Activated naive CD8-positive, alpha-beta T cell (primary cell): ENCODE measurements around the gene TALDO1.
A peak's percentile ranks its signal among the peaks of the same experiment; 100 is the strongest.

Experiments
- H3K27ac Mint-ChIP-seq: one replicate; pipeline ENCODE4 v1.8.0; 2021; ENCODE audit warnings: mixed read lengths
- H3K27me3 Mint-ChIP-seq: one replicate; pipeline ENCODE4 v1.8.0; 2021; ENCODE audit warnings: mixed read lengths
- H3K36me3 Mint-ChIP-seq: one replicate; pipeline ENCODE4 v1.8.0; 2021; ENCODE audit warnings: mixed read lengths
- H3K4me1 Mint-ChIP-seq: one replicate; pipeline ENCODE4 v1.8.0; 2021; ENCODE audit warnings: low read depth, mixed read lengths
- H3K4me3 Mint-ChIP-seq: one replicate; pipeline ENCODE4 v1.8.0; 2021; ENCODE audit warnings: mild to moderate bottlenecking, mixed read lengths
- H3K9me3 Mint-ChIP-seq: one replicate; pipeline ENCODE4 v1.8.0; 2021; ENCODE audit warnings: low read depth, mixed read lengths

The TALDO1 gene

DNA sequence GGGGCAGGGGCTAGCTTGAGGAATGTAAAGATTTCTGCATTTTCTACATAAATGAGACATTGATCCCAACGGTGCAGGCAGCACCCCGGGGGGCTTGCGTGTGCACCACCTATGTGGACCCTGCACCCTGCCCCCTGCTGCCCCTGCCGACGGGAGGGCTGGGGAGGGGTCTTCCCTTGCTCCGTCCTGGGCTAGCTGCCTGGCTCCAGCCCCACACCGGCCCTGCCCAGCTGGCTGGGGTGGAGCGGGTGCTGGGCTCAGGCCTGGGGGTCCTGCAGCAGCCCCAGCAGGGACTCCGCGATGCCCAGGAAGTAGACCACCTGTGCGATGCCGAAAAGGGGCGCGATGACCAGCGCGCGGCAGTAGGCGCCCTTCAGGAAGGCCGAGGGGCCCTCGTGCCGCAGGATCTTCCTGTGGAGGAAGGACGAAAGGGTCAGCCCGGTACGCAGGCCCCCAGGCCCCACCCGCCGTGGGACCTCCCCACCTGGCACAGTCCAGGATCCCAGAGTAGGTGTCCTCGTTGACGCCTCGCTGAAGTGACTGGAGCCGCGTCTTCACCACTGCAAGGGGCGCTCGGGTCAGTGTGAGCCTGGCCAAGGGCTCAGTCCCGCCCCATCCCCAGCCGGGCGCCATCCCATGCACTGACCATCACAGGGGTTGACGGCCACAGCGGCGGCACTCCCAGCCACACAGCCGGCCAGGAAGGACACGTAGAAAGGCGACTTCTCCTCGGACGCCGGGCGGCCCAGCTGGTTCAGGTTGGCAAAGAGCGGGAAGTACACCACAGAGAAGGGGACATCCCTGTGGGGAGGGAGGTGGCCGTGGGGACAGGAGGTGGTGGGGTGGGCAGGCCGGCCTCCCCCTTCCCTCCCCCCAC, 44.6 kb downstream of the TALDO1 start:
- H3K27me3 Mint-ChIP-seq = no peaks in the 10 kb centered on the region
- no peak overlapping the region for H3K4me3 Mint-ChIP-seq
- no peak overlapping the region for H3K27ac Mint-ChIP-seq
- no peaks in the 10 kb centered on the region for H3K36me3 Mint-ChIP-seq
- peaks cover 10% of the 10 kb centered on the region for H3K4me1 Mint-ChIP-seq
- no peaks in the 10 kb centered on the region for H3K9me3 Mint-ChIP-seq

GRCh38 chr11:792535-792821, 45.2 kb downstream of the TALDO1 start:
- Mint-ChIP-seq H3K27me3 (no peaks in the 10 kb centered on the region), H3K4me1 (peaks cover 10% of the 10 kb centered on the region), H3K9me3 (no peaks in the 10 kb centered on the region), H3K4me3 (no peak overlapping the region), H3K36me3 (no peaks in the 10 kb centered on the region), H3K27ac (no peak overlapping the region)

DNA sequence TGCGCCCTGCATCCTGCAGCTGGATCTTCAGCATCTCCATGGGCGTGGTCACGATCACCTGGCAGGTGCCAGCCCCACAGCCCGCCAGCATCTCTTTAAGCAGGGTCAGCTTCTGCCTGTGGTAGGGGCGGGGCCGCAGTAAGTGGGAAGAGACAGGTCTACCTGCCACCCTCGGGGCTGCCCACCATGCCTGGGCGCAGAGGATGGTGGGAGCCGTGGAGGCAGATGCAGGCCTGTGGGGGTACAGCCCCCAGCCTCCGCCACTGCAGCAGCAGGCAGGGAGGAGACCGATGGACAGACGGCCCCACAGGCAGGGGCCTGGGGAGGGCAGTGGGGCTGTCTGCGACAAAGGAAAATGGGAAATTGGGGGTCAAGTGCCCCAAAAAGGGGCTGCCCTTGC, 45.6 kb downstream of the TALDO1 start:
- Mint-ChIP-seq H3K36me3 (no peaks in the 10 kb centered on the region), H3K27me3 (no peaks in the 10 kb centered on the region), H3K9me3 (no peaks in the 10 kb centered on the region), H3K27ac (no peak overlapping the region), H3K4me1 (peaks cover 8% of the 10 kb centered on the region), H3K4me3 (no peak overlapping the region)

- no peaks in the 10 kb centered on the region for H3K36me3 Mint-ChIP-seq
- H3K4me1 Mint-ChIP-seq = peaks cover 7% of the 10 kb centered on the region
- H3K27ac Mint-ChIP-seq = no peak overlapping the region
- H3K4me3 Mint-ChIP-seq = no peak overlapping the region
- H3K9me3 Mint-ChIP-seq = no peaks in the 10 kb centered on the region
- no peaks in the 10 kb centered on the region for H3K27me3 Mint-ChIP-seq
These were observed 46.3 kb downstream of the TALDO1 start for GRCh38 chr11:793556-793955.

- Mint-ChIP-seq H3K4me3 (peak overlapping the region; percentile 51), H3K4me1 (peaks cover 5% of the 10 kb centered on the region), H3K27me3 (no peaks in the 10 kb centered on the region), H3K36me3 (no peaks in the 10 kb centered on the region), H3K27ac (no peak overlapping the region), H3K9me3 (no peaks in the 10 kb centered on the region)
These were observed 46.9 kb downstream of the TALDO1 start for GRCh38 chr11:794013-794765.

- Mint-ChIP-seq H3K4me1 (peaks cover 5% of the 10 kb centered on the region), H3K4me3 (peak overlapping the region; percentile 91), H3K27me3 (no peaks in the 10 kb centered on the region), H3K9me3 (no peaks in the 10 kb centered on the region), H3K36me3 (no peaks in the 10 kb centered on the region), H3K27ac (no peak overlapping the region)
These were observed 47.7 kb downstream of the TALDO1 start for GRCh38 chr11:794766-795633.

DNA sequence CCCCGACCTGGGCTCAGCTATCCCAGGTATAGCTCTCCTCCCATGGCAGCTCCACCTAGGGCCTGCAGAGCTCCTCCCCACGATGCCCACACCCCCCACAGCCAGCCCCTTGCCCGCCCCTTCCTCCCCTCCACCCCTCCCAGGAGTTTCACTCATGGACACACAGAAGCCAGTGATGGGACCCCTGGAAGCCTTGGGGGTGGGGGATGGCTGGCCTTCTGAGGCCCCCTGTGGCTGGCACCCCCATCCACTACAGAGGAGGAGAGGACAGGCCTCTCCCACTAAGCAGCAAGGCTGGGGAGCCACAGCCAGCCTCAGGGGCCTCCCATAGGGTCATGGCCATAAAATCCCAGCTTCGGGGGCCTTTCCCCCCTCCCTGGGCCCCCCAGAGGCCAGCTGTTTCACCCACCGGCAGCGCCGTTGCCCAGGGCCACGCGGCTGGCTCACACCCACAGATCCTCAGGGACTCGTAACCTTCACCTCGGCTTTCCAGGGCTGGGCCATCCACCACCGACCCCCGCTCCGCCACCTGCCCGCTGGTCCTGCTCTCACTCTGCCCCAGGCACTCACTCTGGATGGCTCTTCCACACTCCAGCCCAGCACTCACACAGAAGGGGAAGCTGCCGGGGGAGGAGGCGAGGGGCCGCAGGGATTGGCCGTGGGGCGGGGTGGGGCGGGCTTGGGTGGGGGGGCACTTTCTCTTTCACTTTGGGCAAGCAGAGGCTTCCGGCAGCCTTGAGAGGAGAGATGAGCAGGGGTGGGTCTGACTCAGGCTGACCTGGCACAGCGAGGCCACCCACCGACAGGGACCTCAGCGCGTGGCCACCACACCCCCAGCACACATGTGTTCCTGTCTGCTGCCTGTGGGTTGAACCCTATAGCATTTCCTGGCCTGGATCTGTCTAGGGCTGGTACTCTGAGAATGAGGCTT, 48.6 kb downstream of the TALDO1 start:
- Mint-ChIP-seq H3K36me3 (no peaks in the 10 kb centered on the region), H3K27ac (peak overlapping the region; percentile 84), H3K4me3 (peak overlapping the region; percentile 91), H3K9me3 (no peaks in the 10 kb centered on the region), H3K27me3 (no peaks in the 10 kb centered on the region), H3K4me1 (peaks cover 5% of the 10 kb centered on the region)

DNA sequence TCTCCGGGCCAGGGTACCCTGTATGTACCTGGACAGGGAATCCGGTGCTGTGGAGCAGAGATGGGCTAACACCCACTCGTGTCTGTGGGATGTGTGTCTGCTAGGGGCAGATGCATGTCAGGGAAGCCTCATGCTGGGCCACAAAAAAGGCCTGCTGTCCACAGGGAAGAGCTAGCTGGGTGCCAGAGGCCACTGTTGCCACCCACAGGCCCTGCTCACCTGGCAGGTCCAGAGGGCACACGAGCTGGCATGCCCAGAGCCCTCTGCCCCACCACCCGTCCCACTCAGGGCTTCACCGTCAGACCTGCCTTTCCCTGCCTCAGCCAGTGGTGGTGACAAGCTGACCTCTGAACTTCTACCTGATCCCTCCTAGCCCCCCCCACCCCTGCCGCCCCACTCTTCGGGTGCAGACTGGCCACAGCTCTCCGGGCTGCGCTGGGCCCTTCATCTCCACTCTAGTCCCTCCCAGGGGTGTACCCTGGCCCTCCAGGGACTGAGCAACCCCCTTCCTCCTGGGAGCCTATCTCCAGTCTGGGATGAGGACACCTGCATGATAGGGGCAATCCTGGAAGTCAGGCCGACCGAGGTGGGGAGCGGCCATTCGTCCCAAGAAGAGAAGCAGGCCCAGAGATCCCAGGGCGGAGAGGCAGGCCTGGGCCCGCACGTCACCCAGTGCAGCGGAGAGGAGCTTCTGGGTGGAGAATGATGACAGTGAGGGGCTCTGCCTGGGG, 49.5 kb downstream of the TALDO1 start:
- Mint-ChIP-seq H3K9me3 (no peaks in the 10 kb centered on the region), H3K36me3 (no peaks in the 10 kb centered on the region), H3K27me3 (no peaks in the 10 kb centered on the region), H3K27ac (peak overlapping the region; percentile 84), H3K4me3 (peak overlapping the region; percentile 91), H3K4me1 (peaks cover 5% of the 10 kb centered on the region)

DNA sequence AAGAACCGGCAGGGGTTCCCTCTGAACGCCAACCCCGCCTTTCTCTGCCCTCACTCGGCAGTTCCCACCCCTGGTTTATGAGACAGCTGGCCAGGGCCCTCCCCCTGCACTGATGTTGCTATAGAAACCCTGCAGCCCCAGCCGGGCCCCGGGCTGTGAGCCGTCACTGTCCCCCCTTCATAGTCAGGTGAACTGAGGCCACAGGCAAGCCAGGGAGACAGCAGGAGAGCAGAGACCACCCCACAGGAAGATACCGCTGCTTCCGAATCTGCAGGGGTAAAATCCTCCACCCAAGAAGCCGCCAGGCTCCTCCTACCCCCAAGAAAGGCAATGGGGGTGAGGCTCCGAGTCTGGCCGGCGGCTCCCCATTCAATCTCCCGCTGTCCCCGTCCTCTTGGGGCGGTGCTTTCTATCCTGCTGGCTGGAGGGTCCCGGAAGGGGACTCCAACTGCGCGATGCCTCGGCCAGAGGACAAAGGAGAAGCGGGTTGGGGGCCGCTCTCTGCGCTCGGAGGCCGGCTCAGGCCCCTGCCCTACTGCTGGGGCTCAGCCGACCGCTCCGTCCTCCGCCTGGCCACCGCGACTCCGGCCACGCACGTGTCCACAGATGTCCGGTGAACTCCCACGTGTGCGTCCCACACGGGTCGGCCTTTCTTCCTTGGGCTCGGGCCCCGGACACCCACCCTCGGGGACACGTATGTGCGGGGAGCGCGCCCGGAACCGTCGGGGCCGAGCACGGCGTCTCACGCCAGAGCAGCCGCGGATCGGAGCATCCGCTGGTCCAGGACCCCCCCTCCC, 50.2 kb downstream of the TALDO1 start:
- Mint-ChIP-seq H3K4me1 (peaks cover 5% of the 10 kb centered on the region), H3K36me3 (no peaks in the 10 kb centered on the region), H3K9me3 (no peaks in the 10 kb centered on the region), H3K27ac (peak overlapping the region; percentile 84), H3K4me3 (peak overlapping the region; percentile 91), H3K27me3 (no peaks in the 10 kb centered on the region)

DNA sequence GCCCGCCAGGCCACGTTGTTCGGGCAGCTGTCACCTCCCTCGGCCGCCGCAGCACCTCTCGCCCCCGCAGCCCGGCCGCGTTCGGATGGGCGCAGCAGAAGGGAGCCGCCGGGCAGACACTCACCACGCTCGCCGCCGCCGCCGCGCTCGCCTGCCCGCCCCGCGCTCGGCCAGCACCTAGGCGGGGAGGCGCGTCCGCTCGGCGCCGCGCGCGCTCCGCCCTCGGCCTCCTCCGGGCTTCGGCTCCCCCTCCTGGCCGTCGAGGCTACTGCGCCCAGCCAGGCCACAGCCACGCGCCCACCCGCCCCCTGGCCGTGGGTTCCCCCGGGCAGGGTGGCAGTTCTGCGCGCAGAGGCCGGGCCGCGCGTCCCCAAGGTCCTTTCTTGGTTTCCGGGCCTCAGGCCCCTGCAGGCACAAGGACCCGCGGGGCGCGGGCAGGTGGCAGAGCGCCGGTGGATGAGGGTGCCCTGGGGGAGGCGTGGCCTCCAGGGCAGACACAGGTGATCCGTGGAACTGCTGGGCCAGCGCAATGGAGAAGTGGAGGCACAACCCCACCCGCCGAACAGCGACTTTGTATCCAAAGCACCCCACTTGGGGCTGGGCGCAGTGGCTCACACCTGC, 50.9 kb downstream of the TALDO1 start, which contains the start of gene SLC25A22:
TSS of gene SLC25A22 (minus strand) at position 189 of the 621 bp plus-strand sequence. CDS start 3,275 bp downstream, outside the sequence.
- Mint-ChIP-seq H3K4me3 (peak within 1 kb of the TSS; percentile 91), H3K9me3 (no peaks in the 10 kb centered on the region)

GRCh38 chr11:799641-800316, 52.5 kb downstream of the TALDO1 start:
- Mint-ChIP-seq H3K4me3 (no peak overlapping the region), H3K27ac (no peak overlapping the region), H3K4me1 (peaks cover 10% of the 10 kb centered on the region), H3K27me3 (no peaks in the 10 kb centered on the region), H3K36me3 (no peaks in the 10 kb centered on the region), H3K9me3 (no peaks in the 10 kb centered on the region)

More for the DNA sequence above, 50.9 kb downstream of the TALDO1 start, which contains the start of gene SLC25A22:
- Mint-ChIP-seq H3K27me3 (no peaks in the 10 kb centered on the region), H3K4me1 (peaks cover 5% of the 10 kb centered on the region), H3K36me3 (no peaks in the 10 kb centered on the region), H3K27ac (peak within 1 kb of the TSS; percentile 84)

- H3K4me3 Mint-ChIP-seq = no peak overlapping the region
- H3K9me3 Mint-ChIP-seq = no peaks in the 10 kb centered on the region
- H3K27ac Mint-ChIP-seq = no peak overlapping the region
- H3K27me3 Mint-ChIP-seq = no peaks in the 10 kb centered on the region
- peaks cover 10% of the 10 kb centered on the region for H3K4me1 Mint-ChIP-seq
- no peaks in the 10 kb centered on the region for H3K36me3 Mint-ChIP-seq
These were observed 53.2 kb downstream of the TALDO1 start for GRCh38 chr11:800473-800872.
